CD4-positive, alpha-beta T cell treated with Interleukin-6 for 4 hours (primary cell): ENCODE data around the gene EPX.
A peak's percentile ranks its signal among the peaks of the same experiment; 100 is the strongest.

Experiments
- DNase-seq: peaks from one replicate; pipeline ENCODE4 v3.0.0-alpha.2; 2020; ENCODE audit warnings: mixed read lengths

Gene EPX

DNA sequence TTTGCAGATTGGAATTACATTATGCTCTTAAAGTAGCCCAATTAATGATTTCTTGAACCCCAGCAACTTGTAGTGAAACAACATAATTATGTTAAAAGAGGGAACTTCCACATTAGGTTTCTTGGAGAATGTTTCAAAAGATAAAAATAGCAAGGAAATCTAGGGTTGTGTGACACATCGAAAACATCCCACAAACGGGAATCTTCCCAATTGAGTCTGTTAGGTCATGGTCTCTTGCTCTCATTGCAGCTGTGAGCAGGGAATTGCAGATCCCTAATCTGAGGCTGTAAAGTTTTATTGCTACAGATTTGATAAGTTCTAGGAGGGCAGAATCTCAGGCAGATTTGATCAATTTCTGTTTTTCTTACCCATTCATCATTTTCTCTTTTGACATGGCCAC is 39.1 kb downstream of the EPX start:
- DNase-seq = no peak

DNA sequence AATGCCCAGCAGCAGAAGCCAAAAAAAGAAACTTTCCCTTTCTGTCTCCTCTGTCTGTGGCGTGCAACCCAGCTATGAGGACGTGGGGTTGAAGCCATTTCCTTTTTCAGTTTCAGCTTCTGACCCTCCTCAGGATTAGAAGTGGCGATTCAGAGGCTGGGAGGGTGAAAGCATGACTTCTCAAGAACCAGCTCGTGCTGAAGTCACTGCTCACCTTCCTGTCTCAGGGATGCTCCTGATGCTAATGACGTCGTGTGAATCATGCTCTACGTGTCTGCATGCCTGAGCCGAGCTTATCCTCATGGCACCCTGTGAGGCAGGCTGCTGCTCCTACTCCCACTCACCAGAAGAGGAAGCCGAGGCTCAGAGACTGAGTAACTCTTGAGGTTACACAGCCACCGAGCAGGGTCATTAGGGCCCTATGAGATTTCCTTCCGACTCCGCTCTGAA is 40.2 kb downstream of the EPX start:
- peak; percentile 6 for DNase-seq

DNA sequence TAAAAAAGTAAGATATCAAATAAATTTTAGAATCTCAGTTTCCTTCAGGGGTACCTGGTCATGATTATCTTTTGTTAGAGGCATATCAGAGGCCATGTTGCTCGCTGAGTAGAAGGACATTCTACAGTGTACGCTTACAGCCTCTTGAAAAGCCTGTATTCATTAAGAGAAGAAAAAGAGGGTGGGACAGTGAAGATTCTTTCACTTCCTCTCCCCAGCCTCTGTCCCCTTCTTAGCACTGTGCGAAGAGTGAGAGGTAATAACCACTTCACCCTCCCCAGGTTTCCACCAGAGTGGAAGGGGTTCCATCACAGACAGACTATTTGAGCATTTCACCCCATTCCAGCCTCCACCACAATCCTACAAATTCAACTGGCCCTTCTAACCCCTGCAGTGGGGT is 41.0 kb downstream of the EPX start:
- no peak for DNase-seq

DNA sequence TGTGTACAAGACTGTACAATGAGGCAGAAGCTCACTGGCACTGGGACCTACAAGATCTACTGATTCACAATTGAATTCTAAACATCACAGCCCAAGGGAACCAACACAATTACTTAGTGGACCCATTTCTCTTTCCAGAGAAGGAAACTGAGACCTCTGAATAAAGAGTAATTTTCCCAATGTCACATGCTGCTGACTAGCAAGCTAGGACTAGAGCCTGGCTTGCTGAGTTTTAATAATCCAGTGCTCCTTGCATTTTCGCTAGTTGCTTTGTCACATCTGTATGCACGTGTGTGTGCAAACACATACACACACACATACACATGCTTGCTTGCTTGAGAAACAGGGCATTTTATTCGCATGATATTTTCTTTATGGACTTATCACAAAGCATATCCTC is 42.0 kb downstream of the EPX start:
- no peak for DNase-seq

DNA sequence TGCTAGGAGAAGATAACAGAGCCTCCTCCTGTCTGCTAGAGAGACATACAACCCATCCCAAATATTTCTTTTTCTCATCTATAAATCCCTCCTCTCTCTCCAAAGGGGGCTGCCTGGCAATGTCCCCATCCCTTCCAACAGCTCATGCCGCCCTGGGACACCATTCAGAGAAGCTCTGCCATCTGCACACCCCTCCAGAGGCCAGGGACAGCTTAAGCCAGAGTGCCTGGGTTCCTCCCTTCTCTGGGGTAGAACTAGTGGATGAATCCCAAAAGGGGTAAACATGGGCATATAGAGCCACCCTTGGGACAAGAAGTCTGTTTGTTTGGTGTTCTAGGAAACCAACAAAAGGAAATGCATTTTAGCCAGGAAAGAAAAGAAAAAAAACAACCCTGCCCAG is 43.3 kb downstream of the EPX start:
- DNase-seq = no peak

DNA sequence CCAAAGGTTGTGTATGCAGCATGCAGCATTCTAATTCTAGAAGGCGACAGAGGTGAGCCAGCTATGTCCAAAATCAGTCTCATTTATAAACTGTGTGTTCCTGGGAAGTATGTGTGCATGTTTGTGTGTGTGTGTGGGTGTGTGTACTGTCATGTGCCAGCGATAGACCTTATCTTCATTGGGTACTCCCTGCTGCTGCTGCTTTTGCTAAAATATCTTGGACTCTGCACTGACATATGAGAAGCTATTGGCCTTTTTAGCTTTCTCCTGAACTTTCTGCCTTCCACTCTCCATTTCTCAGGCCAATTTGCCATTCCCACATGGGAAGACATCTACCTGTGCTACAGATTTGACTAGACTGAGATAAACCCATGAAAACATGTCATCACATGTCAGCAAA is 43.9 kb downstream of the EPX start:
- DNase-seq = no peak

DNA sequence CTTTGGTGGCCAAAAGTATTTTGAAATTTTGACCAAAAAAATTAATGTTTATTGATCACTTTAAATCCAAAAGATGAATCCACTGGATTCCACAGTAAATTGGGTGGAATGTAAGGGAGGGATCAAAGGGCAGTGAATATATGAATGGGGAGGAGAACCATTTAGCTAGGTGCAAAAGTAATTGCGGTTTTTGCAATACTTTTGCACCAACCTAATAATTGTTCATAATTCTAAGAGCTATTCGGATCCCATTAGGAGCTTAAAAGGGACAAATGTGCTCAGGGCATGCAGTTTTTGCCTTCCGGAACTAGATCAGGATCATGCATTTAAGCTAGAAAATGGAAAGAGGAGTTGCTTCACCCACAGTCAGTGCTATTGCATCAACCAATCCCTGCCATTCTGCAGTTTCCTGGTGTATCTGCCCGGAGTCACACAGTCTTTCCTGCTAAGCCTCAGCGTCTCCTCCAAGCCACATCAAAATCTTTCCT is 45.7 kb downstream of the EPX start, which contains the start of gene LPO:
LPO (plus strand) TSS at position 438 of the 488 bp plus-strand sequence. CDS start 4,396 bp downstream, outside the sequence.
- DNase-seq = no peak

DNA sequence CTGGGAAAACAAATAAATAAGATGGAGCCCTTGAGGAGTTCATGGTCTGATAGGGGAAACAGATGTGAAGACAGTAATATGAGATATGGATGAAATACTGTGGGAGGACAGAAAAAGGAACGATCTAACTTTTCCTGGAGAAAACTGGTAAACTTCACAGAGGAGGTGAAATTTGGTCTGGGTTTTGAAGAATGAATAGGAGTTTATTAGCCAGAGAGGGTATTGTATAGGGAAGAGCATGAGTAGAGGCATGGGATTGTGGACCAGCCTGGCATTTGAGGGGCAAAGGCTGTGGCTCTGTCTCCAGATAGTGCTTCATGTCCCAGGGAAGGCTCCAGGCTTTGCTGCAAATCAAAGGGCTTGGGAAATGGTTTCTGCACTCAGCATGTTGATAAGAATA is 47.5 kb downstream of the EPX start:
- DNase-seq = no peak

DNA sequence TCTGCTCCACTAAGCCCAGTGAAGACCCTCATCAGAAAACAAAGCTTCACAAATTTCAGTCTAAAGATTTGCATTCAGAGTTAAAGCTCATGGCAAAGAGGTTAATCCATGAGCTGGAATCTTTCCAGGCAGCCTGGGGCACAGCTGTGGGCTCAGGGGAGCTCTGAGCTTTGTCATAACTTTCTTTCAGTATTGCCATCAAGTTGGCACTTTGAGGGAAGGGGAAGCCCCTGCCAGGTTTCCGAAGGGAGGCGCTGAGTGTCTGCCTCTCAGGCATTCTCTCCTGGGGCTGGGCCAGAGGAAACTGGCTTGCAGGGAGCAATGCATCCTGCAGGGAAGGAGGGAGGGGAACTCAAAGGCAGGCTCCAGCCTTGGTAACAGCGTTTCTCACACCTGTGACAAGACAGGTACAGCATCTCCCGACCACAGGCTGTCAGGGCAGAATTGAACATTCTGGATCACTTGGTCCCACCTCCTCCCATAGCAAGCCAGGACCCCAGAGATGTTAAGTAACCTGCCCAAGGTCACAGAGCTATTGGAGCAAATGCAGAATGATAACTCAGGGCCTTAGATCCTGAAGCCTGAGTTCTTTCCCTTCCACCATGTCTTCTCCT is 49.8 kb downstream of the EPX start:
- no peak for DNase-seq

DNA sequence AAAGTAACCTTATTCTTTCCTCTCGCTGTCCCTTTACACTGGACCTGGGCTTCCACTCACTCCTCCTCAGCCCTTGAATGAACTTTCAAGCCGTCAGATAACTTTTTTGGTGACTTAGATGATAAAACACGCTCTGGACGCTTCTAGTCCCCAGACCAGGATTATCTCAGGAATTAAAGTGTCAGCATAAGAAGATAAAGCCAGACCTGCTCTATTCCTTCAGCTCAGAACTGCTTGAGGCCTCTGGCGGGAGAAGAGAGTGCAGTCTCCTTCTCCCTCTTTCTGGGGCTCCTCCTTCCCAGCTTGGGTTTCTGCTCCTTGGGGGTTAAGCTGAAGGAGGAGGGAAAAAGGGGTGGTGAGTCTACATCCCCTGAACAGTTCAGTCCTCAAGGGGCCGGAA is 52.4 kb downstream of the EPX start:
- DNase-seq = no peak

DNA sequence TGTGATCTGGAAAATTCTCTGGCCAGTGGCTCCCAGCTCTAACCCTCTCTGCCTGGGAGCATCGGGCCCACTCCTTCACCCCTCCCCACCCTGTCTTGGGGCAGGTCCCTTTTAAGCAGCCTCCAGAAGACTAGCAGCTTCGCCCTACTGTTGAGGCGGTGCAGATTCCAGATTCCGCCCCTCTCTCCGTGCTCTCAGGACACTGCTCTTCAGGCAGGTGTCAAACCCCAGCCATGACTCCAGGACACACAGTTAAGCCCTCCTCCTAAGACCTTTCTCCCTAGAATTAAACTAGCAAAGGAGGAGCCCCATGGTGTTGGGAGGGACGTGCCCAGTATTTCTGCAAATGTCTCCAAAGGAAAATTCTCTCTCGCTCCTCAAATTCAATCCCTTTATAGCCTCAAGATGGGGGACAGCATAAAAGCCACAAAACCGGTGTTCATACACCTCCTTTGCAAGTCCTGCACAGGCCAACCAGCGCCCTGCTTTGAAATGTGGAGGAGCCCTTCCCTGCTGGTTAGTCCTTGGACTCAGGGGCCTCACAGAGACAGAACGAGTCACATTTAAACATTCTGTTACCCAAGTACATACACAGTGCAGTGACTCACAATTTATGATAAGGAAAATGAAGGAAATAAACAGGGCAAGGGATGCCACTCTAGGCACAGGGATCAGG is 53.0 kb downstream of the EPX start:
- DNase-seq = no peak

DNA sequence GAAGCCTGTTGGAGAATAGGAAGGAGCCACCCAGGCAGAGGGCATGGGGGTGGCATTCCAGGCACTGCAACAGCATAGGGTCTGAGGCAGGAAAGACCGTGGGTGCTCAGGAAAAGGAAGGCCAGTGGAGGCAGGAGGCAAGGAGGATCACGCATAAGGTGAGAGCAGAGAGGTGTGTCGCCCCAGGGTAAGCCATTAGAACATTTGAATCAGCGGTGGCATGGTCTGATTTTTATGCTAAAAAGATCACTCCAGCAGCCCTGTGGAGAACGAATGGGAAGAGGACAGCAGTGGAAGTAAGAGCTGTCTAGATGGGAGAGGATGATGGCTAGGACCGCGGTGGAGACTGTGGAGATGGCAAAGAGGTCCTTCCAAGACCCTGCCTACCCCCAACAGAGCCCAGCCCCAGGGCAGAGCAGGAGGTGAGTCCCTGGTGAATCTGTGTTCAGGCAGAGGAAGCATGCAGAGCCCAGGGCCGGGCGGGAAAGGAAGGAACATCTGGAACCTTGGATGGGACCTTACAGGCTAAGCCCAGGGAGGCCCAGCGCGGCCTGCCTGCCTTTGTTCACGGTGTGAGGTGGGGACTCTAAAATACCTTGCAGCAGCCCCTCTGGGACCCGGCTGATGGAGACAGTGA is 53.7 kb downstream of the EPX start:
- no peak for DNase-seq

DNA sequence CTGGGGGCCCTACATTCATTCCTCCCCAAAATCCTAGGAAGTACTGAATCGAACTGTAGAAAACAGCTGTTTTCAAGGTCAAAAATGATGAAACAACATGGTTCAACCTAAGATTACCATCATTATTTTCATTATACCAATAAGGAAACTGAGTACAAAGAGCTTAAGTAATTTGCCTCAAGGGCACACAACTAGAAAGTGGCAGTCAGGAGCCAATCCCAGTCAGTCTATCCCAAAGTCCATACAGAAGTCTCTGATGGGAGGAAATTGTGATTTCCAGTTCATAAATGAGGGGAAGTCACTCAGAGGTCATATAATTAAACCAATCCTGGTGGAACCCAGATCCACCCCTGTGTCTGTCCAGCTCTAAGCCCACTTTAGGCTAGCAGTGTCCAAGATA is 54.3 kb downstream of the EPX start:
- no peak for DNase-seq

DNA sequence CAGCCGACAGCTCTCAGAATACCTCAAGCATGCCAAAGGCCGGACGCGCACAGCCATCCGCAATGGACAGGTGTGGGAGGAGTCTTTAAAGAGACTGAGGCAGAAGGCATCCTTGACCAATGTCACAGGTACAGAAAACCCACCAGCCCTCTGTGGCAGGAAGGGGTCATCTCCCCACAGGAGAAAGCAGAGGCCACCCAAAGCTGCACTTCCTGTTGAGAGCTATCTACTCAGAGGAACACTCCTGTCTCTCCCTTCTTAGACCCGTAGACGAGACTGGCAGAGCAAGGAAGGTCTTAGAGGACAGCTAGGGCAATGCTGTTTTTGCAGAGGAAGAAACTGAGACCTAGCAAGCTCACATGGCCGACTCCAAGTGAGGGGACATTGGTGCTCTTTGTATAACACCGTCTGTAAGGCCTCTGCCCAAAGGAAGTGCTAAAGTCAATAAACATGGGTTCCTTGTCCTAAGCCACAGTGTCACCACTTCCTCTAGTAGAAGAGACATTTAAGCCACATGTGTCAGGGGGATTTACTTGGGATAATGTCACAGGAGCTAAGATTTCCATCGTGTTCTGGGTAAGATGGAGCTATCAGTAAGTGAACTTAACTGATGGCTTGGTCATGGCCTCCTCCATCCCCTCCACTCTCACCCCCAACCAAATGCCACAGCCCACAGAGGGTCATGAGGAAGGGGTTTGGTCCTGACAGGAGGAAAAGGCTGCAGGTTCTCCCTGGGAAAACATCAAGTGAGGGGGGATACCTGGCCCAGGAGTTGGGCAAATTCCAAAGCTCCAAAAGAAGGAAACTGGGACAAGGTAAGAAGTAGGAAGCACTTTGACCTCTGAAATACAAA is 55.2 kb downstream of the EPX start:
- DNase-seq = no peak

DNA sequence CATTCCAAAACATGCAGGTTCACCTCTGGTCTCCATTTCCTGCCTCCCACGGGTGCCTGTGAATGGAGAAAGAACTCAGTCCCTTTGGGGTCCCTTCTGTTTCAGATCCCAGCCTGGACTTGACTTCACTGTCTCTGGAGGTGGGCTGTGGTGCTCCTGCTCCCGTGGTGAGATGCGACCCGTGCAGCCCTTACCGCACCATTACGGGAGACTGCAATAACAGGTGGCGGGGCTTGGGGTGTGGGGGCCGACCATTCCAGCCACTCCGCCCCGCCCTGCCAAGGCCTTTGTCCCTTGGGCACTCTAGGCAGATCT is 56.4 kb downstream of the EPX start:
- no peak for DNase-seq

DNA sequence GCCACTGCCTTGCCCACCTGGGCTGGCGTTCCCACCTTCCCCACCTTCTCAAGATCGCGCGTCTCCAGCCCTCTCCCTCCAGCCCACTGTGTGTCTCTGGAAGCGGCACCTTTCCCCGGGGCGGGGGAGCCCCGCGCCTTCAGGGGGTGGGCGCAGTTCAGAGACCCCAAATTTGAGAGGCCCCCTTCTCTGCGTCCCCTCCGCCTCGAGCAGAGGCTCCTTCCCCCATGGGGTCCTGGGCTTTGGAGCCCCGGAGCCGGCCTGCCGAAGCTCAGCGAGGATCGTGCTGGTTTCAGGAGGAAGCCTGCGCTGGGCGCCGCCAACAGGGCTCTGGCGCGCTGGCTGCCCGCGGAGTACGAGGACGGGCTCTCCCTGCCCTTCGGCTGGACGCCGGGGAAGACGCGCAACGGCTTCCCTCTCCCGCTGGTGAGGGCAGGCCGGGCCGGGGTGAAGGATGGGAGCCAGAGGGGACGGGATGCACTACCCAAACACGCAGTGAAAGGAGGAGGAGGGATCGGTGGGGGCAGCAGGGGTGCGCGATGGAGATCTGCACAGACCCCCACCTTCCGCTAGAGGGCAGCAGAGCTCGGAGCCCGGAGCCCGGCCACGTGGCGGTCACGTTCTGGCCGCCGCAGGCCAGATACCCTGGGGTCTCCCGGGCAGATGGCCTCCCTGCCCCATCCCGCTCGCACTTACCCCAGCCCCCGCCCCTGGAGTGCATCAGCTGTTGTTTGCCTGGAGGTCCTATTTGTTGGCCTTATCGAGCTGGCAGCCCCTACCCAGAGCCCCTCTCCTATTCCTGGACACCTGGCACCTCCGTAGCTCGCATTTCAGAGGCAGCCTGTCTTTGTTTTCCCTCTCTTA is 57.0 kb downstream of the EPX start:
- peak; percentile 80 for DNase-seq

DNA sequence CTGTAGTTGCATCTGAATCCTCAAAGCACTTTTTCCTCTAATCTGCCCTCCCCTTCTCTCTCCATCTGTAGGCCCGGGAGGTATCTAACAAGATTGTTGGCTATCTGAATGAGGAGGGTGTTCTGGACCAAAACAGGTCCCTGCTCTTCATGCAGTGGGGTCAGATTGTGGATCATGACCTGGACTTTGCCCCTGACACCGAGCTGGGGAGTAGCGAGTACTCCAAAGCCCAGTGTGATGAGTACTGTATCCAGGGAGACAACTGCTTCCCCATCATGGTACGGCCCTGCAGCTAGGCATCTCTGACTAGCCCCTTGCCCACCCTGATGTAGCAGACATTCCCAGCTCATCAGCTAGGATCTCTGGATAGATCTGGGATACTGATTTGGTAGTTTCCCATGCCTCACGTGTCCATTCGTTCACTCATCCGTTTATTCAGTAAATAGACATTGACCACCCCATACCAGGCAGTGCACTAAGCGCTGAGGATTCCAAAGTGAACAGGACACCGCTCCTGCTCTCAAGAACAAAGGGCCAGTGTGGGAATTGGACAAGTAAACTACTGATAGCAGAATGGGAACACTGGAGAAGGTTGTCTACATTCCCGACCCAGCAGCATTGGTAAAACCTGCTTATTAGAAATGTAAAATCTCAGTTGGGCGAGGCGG is 58.0 kb downstream of the EPX start:
- DNase-seq = no peak

DNA sequence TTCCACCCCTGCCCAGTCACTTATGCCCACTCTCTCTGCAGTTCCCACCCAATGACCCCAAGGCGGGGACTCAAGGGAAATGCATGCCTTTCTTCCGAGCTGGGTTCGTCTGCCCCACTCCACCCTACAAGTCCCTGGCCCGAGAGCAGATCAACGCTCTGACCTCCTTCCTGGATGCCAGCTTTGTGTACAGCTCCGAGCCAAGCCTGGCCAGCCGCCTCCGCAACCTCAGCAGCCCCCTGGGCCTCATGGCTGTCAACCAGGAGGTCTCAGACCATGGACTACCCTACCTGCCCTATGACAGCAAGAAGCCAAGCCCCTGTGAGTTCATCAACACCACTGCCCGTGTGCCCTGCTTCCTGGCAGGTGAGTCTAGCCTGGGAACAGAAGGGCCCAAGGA is 59.6 kb downstream of the EPX start:
- no peak for DNase-seq

DNA sequence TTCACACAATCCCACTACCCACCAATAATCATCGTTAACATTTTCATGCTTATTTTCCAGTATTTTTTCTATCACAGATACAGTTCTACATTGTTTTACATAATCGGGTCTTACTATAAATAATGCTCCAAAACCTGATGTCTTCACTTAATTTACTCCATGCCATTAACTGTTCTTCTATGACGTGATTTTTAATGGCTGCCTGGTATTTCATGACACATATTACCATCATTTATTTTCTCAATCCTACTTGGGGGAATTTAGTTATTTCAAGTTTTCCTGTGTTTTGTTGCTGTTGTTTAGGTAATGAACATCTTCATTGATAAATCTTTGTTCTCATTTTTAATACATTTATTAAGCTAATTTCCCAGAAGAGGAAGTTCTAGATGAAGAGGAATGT is 60.6 kb downstream of the EPX start:
- DNase-seq = no peak
